Stimulated activated CD8-positive, alpha-beta memory T cell treated with anti-CD3 and anti-CD28 coated beads, Interleukin-15, amount 100 ng/mL, for 24 hours (primary cell): ENCODE measurements around the gene TFPT.

Source experiments
- DNase-seq: peaks from one replicate; pipeline ENCODE4 v3.0.0-alpha.2; 2020; ENCODE audit warnings: low read depth

TFPT gene

DNA sequence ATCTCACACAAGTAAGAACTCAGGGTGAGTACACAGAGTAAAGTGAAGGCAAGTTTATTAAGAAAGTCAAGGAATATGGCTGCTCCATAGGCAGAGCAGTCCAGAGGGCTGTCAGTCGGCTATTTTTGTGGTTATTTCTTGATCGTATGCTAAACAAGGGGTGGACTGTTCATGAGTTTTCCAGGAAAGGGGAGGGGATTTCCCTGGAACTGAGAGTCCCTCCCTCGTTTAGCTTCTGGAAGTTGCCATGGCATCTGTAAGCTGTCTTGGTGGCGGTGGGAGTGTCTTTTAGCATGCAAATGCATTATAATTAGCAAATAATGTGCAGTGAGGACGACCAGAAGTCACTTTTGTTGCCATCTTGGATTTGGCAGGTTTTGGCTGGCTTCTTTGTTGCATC, 46.0 kb downstream of the TFPT start:
- DNase-seq, result no peak

DNA sequence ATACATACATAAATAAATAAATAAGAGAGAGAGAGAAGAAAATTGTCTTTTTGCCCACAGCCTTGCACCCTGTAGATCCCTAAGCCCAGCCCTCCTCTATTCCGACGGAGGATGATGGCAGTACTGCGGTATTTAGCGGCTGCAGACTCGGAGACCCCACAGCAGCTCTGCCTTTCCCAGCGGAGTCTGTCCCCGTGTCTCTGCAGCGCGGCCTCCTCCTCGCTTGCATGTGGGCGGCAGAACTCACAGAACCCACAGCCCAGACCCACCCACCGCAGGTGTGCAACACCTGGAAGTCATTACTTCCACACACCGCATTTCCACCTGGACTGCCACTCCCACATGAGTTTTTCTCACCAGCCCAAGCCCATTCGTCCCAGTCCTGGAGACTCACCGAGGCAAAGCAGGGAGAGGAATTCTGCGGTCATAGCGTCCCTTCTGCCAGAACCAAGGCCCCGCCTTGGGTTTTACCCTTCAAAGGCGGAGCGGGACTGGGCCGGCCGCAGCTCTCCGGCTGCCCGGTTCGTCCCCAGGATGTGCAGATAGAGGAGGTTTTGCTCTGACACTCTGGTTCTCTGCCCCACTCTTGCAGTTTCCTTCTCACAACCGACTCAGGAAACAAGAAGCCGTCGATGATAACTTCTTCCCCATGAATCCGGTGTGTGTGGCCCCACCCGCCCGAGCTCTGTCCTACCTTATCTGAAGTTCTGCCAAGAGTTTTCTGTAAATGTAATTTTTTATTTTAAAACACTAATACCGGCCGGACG, 51.9 kb downstream of the TFPT start, which contains the start of gene VSTM1:
Gene VSTM1 (minus strand): TSS at position 548 of the 767 bp plus-strand sequence. CDS start 120 bp downstream, at position 428.
- DNase-seq, result no peak

DNA sequence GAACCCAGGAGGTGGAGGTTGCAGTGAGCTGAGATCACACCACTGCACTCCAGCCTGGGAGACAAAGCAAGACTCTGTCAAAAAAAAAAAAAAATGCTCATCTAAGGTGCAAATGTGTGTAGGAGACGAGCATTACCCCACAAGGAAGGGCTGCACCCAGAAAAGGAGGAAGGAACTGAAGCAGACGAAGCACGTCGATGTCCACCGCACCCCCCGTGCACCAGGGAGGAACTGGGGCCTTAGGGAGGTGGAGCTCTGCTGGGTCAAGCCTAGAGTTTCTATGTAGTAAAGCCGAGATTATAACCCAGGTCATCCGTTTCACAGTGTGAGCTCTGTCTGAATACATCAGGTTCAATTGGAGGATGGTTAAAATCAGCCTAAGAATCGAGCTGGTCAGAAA, 52.8 kb downstream of the TFPT start:
- DNase-seq, result no peak
